ENCODE results near the gene MYRIP. TPM values are rescaled to one million over a fixed set of nuclear protein-coding genes. Genes with fewer than 3 reads are reported as not detected.
"Not testable (repeated sequence)": the region's sequence is repeated elsewhere in the genome, so short reads cannot be mapped to it uniquely, and the experiment has no call there.

Gene MYRIP
- total RNA-seq, result not detected
- polyA plus RNA-seq, result not detected

DNA sequence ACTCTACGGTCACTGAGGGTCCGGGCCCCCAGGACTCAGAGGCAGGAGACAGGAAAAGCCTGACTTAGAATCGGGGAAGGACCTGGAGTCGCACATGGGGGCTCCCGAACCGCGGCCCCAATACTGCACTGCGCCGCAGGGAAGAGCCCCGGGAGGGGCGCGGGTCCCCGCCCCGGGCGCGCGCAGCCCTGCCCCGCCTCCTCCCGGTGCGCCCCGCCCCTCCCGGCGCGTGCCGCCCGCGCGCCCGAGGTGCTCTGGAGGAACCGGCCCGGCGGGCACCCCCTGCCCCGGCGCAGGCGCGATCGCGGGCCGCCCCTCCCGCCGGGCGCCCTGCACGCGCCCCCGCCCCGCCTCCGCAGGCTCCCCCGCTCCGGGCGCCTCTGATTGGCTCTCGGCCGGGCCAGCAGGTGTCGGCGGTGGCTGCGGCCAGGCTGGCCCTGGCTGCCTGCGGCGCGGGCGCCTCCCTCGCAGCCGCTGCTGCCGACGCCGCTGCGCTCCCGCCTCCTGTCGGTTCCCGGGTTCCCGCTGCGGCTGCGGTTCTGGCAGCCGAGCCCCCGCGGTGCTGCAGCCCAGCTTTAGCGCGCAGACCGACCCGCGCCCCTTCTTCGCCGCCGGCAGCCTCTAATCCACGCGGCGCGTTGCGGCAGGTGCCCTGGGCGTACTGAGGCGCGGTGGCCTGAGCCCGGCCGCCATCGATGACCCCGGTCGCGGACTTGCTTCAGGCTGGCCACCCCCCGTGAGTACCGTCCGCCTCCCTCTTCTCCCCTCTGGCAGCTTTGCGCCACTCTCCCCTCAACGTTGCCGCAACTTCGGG lies at the start of gene MYRIP:
Gene MYRIP, plus strand, starts transcription at position 429 of the 814 bp plus-strand sequence. CDS start 91,208 bp downstream, outside the sequence.
- no peaks in the 10 kb centered on the region for H3K4me1 ChIP-seq (ENCODE audit: insufficient read depth, low read length)
- Mint-ChIP-seq H3K27ac (no peak within 1 kb of the TSS), H3K9me3 (peaks cover 0 to 6% (median under 1%) of the 10 kb centered on the region in 8 donors), H3K4me1 (peaks cover 7 to 23% (median 15%) of the 10 kb centered on the region in 4 donors), H3K27me3 (peaks cover 40 to 44% of the 10 kb centered on the region in 2 donors), H3K4me3 (peak within 1 kb of the TSS; percentile 49 to 76 (median 56)), H3K36me3 (peaks cover 0 to 4% of the 10 kb centered on the region in 2 donors)
- intact Hi-C loops (cut with micrococcal nuclease), result no loop called here
- CTCF ChIA-PET (ENCODE audit: partially characterized antibody), result no interaction called here
- no peak within 1 kb of the TSS for H3K27ac ChIP-seq (ENCODE audit: low read depth, low read length)
- POLR2A ChIA-PET (ENCODE audit: partially characterized antibody), result no interaction called here
- no peak for DNase-seq
- no peaks in the 10 kb centered on the region for H3K36me3 ChIP-seq (ENCODE audit: insufficient read depth, low read length)
- H3K27me3 ChIP-seq (ENCODE audit: insufficient read depth, low read length), result peaks cover 9% of the 10 kb centered on the region
- H3K9me3 ChIP-seq (ENCODE audit: control insufficient read depth in 1 of 2, low read length in 2 of 2), result no peaks in the 10 kb centered on the region
- H3K4me3 ChIP-seq (ENCODE audit: low read length in 2 of 2), result no peak within 1 kb of the TSS

DNA sequence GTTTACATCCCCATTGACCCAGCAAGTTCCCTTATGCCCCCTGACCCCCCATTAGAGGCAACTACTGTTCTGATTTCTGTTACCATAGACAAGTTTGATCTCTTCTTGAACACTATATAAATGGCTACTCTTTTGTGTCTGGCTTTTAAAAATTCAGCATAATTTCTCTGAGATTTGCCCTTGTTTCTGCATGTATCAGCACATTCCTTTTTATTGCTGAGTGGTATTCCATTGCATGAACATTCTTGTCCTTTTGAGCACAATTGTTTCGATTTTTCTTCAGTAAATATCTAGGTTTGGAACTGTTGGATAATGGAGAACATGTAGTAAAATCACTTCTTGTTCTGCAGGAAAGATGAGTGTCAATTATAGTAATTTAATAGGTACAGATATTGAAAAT lies 49.1 kb upstream of the MYRIP start:
- no peaks in the 10 kb centered on the region for H3K9me3 Mint-ChIP-seq
- Histone ChIP-seq H3K4me3 (ENCODE audit: low read length in 2 of 2) (no peak overlapping the region), H3K27me3 (ENCODE audit: insufficient read depth, low read length) (no peaks in the 10 kb centered on the region), H3K4me1 (ENCODE audit: insufficient read depth, low read length) (no peaks in the 10 kb centered on the region), H3K36me3 (ENCODE audit: insufficient read depth, low read length) (no peaks in the 10 kb centered on the region), H3K27ac (ENCODE audit: low read depth, low read length) (no peak overlapping the region), H3K9me3 (ENCODE audit: control insufficient read depth in 1 of 2, low read length in 2 of 2) (no peaks in the 10 kb centered on the region)
- H3K4me1 Mint-ChIP-seq, result no peaks in the 10 kb centered on the region
- DNase-seq, result no peak
- H3K36me3 Mint-ChIP-seq, result no peaks in the 10 kb centered on the region
- POLR2A ChIA-PET (ENCODE audit: partially characterized antibody), result no interaction called here
- no peak overlapping the region for H3K27ac Mint-ChIP-seq
- intact Hi-C loops (cut with micrococcal nuclease), result no loop called here
- no peak overlapping the region for H3K4me3 Mint-ChIP-seq
- CTCF ChIA-PET (ENCODE audit: partially characterized antibody), result no interaction called here
- peaks cover 2 to 3% of the 10 kb centered on the region in 2 donors for H3K27me3 Mint-ChIP-seq

DNA sequence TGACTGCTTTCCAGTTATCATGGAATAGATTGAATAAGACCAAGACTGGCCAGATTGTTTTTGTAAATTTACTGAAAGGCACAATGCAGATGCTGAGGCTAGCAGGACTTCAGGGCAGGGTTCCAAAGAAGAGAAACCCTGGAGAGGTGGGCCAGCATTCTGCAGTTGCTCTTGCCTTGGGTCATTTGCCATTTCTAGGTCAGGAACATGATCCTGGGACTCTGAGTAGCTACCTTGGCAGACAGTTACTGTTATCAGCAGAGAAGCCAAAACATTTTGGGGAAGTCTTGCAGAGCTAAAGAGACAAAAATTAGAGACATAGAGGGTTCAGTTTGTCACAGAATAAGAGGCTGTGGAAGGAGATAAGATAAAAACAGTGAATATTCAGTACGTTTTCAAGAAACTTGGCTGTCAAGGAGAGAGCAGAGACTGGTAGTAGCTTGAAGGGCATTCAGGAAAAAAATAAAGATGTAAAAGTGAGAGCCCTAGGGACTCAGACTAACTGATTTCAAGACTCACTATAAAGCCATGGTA lies 46.8 kb upstream of the MYRIP start:
- no peak overlapping the region for H3K4me3 Mint-ChIP-seq
- no peak overlapping the region for H3K27ac ChIP-seq (ENCODE audit: low read depth, low read length)
- no peaks in the 10 kb centered on the region for H3K36me3 Mint-ChIP-seq
- H3K27ac Mint-ChIP-seq, result no peak overlapping the region
- CTCF ChIA-PET (ENCODE audit: partially characterized antibody), result no interaction called here
- H3K9me3 Mint-ChIP-seq, result peaks cover 0 to 2% (median 0%) of the 10 kb centered on the region in 8 donors
- H3K4me1 ChIP-seq (ENCODE audit: insufficient read depth, low read length), result no peaks in the 10 kb centered on the region
- H3K27me3 Mint-ChIP-seq, result peaks cover 0 to 3% of the 10 kb centered on the region in 2 donors
- no peak overlapping the region for H3K4me3 ChIP-seq (ENCODE audit: low read length in 2 of 2)
- H3K27me3 ChIP-seq (ENCODE audit: insufficient read depth, low read length), result no peaks in the 10 kb centered on the region
- no peak for DNase-seq
- H3K36me3 ChIP-seq (ENCODE audit: insufficient read depth, low read length), result no peaks in the 10 kb centered on the region
- no peaks in the 10 kb centered on the region for H3K9me3 ChIP-seq (ENCODE audit: control insufficient read depth in 1 of 2, low read length in 2 of 2)
- no peaks in the 10 kb centered on the region for H3K4me1 Mint-ChIP-seq
- POLR2A ChIA-PET (ENCODE audit: partially characterized antibody), result no interaction called here
- intact Hi-C loops (cut with micrococcal nuclease), result no loop called here

DNA sequence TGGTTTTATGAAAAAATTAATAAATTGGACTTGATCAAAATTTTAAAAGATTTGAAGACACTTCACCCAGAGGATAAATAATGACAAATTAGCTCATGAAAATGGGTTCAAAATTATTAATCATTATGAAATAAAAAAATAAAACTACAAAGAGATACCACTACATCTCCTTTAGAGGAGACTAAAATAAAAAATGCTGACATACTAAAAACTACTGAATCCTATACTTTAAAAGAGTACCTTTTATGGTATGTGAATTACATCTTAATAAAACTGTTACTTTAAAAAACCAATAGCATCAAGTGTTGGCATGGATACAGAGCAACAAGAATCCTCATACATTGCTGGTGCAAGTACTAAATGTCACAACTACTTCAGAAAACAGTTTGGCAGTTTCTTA lies 46.0 kb upstream of the MYRIP start:
- no peaks in the 10 kb centered on the region for H3K4me1 ChIP-seq (ENCODE audit: insufficient read depth, low read length)
- H3K36me3 ChIP-seq (ENCODE audit: insufficient read depth, low read length), result no peaks in the 10 kb centered on the region
- ChIA-PET CTCF (ENCODE audit: partially characterized antibody) (no interaction called here), POLR2A (ENCODE audit: partially characterized antibody) (no interaction called here)
- no peak overlapping the region for H3K27ac Mint-ChIP-seq
- H3K4me1 Mint-ChIP-seq, result no peaks in the 10 kb centered on the region
- H3K27me3 ChIP-seq (ENCODE audit: insufficient read depth, low read length), result no peaks in the 10 kb centered on the region
- H3K36me3 Mint-ChIP-seq, result no peaks in the 10 kb centered on the region
- H3K4me3 Mint-ChIP-seq, result no peak overlapping the region
- H3K4me3 ChIP-seq (ENCODE audit: low read length in 2 of 2), result no peak overlapping the region
- peaks cover 0 to 3% (median 0%) of the 10 kb centered on the region in 8 donors for H3K9me3 Mint-ChIP-seq
- H3K9me3 ChIP-seq (ENCODE audit: control insufficient read depth in 1 of 2, low read length in 2 of 2), result no peaks in the 10 kb centered on the region
- intact Hi-C loops (cut with micrococcal nuclease), result no loop called here
- peaks cover 0 to 4% of the 10 kb centered on the region in 2 donors for H3K27me3 Mint-ChIP-seq
- H3K27ac ChIP-seq (ENCODE audit: low read depth, low read length), result no peak overlapping the region
- DNase-seq, result no peak

DNA sequence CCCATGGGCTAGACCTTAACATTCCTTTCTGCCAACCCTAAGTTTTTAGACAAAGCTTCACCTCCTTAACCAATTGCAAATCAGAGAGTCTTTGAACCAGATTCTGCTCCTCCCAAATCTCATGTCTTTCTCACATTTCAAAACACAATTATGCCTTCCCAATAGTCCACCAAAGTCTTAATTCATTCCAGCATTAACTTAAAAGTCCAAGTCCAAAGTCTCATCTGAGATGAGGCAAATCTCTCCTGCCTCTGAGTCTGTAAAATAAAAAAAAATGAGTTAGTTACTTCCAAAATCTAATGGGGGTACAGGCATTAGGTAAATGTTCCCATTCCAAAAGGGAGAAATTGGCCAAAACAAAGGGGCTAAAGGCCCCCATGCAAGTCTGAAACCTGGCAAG lies 43.8 kb upstream of the MYRIP start:
- Histone ChIP-seq H3K9me3 (ENCODE audit: control insufficient read depth in 1 of 2, low read length in 2 of 2) (no peaks in the 10 kb centered on the region), H3K27ac (ENCODE audit: low read depth, low read length) (no peak overlapping the region), H3K4me3 (ENCODE audit: low read length in 2 of 2) (no peak overlapping the region), H3K36me3 (ENCODE audit: insufficient read depth, low read length) (no peaks in the 10 kb centered on the region), H3K4me1 (ENCODE audit: insufficient read depth, low read length) (no peaks in the 10 kb centered on the region), H3K27me3 (ENCODE audit: insufficient read depth, low read length) (no peaks in the 10 kb centered on the region)
- Mint-ChIP-seq H3K4me3 (no peak overlapping the region), H3K27me3 (peaks cover 0 to 1% of the 10 kb centered on the region in 2 donors), H3K4me1 (no peaks in the 10 kb centered on the region), H3K36me3 (no peaks in the 10 kb centered on the region), H3K9me3 (peaks cover 0 to 3% (median 0%) of the 10 kb centered on the region in 8 donors), H3K27ac (no peak overlapping the region)
- ChIA-PET POLR2A (ENCODE audit: partially characterized antibody) (no interaction called here), CTCF (ENCODE audit: partially characterized antibody) (no interaction called here)
- intact Hi-C loops (cut with micrococcal nuclease), result no loop called here
- no peak for DNase-seq

DNA sequence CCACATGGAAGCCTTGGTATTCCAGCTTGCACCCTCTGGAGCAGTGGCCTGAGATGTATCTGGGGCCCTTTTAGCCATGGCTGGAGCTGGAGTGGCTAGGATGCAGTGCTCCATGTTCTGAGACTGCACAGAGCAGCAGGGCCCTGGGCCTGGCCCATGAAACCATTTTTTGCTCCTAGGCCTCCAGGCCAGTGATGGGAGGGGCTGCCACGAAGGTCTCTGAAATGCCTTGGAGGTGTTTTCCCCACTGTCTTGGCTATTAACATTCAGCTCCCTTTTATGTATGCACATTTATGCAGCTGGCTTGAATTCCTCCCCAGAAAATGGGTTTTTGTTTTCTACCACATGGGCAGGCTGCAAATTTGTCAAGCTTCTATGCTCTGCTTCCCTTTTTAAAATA lies 43.0 kb upstream of the MYRIP start:
- CTCF ChIA-PET (ENCODE audit: partially characterized antibody), result no interaction called here
- Histone ChIP-seq H3K9me3 (ENCODE audit: control insufficient read depth in 1 of 2, low read length in 2 of 2) (no peaks in the 10 kb centered on the region), H3K4me3 (ENCODE audit: low read length in 2 of 2) (no peak overlapping the region), H3K36me3 (ENCODE audit: insufficient read depth, low read length) (no peaks in the 10 kb centered on the region), H3K27ac (ENCODE audit: low read depth, low read length) (no peak overlapping the region), H3K4me1 (ENCODE audit: insufficient read depth, low read length) (no peaks in the 10 kb centered on the region), H3K27me3 (ENCODE audit: insufficient read depth, low read length) (no peaks in the 10 kb centered on the region)
- POLR2A ChIA-PET (ENCODE audit: partially characterized antibody), result no interaction called here
- H3K9me3 Mint-ChIP-seq, result peaks cover 0 to 3% (median 0%) of the 10 kb centered on the region in 8 donors
- intact Hi-C loops (cut with micrococcal nuclease), result no loop called here
- H3K4me1 Mint-ChIP-seq, result no peaks in the 10 kb centered on the region
- no peak for DNase-seq
- peaks cover 0 to 3% of the 10 kb centered on the region in 2 donors for H3K27me3 Mint-ChIP-seq
- no peak overlapping the region for H3K4me3 Mint-ChIP-seq
- H3K27ac Mint-ChIP-seq, result no peak overlapping the region
- H3K36me3 Mint-ChIP-seq, result no peaks in the 10 kb centered on the region

DNA sequence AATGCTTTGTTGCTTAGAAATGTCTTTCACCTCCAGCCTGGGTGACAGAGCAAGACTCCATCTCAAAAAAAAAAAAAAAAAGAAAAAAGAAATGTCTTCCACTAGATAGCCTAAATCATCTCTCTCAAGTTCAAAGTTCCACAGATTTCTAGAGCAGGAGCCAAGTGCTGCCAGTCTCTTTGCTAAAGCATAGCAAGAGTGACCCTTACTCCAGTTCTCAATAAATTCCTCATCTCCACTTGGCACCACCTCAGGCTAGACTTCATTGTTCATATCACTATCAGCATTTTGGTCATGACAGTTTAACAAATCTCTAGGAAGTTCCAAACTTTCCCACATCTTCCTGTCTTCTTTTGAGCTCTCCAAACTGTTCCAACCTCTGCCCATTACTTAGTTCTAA lies 42.5 kb upstream of the MYRIP start:
- H3K27ac ChIP-seq (ENCODE audit: low read depth, low read length); H3K4me3 ChIP-seq (ENCODE audit: low read length in 2 of 2); DNase-seq; H3K36me3 ChIP-seq (ENCODE audit: insufficient read depth, low read length); CTCF ChIA-PET (ENCODE audit: partially characterized antibody); H3K4me1 ChIP-seq (ENCODE audit: insufficient read depth, low read length); H3K27me3 Mint-ChIP-seq; H3K36me3 Mint-ChIP-seq; H3K4me1 Mint-ChIP-seq; POLR2A ChIA-PET (ENCODE audit: partially characterized antibody); intact Hi-C loops (cut with micrococcal nuclease); H3K4me3 Mint-ChIP-seq; H3K9me3 Mint-ChIP-seq; H3K9me3 ChIP-seq (ENCODE audit: control insufficient read depth in 1 of 2, low read length in 2 of 2); H3K27ac Mint-ChIP-seq; H3K27me3 ChIP-seq (ENCODE audit: insufficient read depth, low read length): not testable (repeated sequence)

Data from CD4-positive, alpha-beta memory T cell (primary cell).